ENCODE data around the gene ILRUN.
"Not testable (repeated sequence)": the region's sequence is repeated elsewhere in the genome, so short reads cannot be mapped to it uniquely, and the experiment has no call there.

Gene ILRUN

GRCh38 chr6:34696739-34697543 lies at the start of gene ILRUN:
Gene ILRUN (minus strand): TSS chr6:34696767. CDS start chr6:34696603, 164 bp downstream.
- peak; percentile 95 for DNase-seq (ENCODE audit: low read depth)

DNA sequence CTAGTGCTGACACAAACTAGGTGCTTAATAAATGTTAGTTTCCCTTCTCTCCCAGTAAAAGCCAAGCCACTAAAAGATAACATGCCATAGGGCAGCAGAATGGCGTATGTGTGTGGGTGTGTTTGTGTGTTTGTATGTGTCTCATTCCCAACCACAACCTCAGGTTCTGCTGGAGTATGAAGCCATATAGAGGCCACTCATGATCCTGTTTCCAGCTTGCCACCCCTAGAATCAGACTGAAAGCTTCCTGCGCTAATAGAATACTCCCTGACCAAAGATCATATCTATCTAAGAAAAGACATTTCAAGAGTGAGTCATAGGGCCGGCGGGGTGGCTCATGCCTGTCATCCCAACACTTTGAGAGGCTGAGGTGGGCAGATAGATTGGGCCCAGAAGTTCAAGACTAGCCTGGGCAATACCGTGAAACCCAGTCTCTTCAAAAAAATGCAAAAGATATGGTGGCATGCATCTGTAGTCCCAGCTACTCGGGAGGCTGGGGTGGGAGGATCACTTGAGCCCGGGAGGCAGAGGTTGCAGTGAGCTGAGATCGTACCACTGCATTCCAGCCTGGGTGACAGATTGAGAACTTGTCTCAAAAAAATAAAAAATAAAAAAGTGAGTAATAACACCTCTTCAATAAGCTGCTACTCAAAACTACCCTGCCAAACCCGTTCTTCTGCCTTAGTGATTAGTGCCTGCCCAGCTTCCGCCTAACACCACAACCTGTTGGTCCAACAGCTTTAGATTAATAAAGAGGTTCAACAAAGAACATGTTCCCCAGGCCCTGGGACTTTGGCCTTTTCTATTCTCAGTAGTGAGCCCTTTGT lies 48.9 kb upstream of the ILRUN start:
- DNase-seq (ENCODE audit: low read depth): no peak

- DNase-seq (ENCODE audit: low read depth): not testable (repeated sequence)
Observed at GRCh38 chr6:34744294-34744647, 47.7 kb upstream of the ILRUN start.

- DNase-seq (ENCODE audit: low read depth): no peak
Observed at GRCh38 chr6:34743625-34744293, 47.2 kb upstream of the ILRUN start.

DNA sequence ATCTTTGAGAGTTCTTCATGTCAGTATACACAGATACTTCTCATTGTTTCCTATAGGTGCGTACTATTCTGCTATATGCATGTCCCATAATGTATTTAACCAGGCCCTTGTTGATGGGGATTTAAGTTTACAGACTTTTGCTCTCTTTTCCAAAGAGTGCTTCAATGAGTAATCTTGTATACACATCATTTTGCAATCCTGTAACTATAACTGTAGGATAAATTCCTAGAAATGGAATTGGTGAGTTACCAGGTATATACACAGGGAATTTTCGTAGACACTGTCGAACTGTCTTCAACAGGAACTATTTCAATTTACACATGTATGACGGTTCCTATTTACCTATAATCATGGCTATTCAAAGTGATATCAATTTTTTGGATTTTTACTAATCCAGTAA lies 45.5 kb upstream of the ILRUN start:
- no peak for DNase-seq (ENCODE audit: low read depth)

- DNase-seq (ENCODE audit: low read depth): no peak
Observed at GRCh38 chr6:34736823-34737222, 40.3 kb upstream of the ILRUN start.

GRCh38 chr6:34731393-34732060 lies 35.0 kb upstream of the ILRUN start:
- no peak for DNase-seq (ENCODE audit: low read depth)

DNA sequence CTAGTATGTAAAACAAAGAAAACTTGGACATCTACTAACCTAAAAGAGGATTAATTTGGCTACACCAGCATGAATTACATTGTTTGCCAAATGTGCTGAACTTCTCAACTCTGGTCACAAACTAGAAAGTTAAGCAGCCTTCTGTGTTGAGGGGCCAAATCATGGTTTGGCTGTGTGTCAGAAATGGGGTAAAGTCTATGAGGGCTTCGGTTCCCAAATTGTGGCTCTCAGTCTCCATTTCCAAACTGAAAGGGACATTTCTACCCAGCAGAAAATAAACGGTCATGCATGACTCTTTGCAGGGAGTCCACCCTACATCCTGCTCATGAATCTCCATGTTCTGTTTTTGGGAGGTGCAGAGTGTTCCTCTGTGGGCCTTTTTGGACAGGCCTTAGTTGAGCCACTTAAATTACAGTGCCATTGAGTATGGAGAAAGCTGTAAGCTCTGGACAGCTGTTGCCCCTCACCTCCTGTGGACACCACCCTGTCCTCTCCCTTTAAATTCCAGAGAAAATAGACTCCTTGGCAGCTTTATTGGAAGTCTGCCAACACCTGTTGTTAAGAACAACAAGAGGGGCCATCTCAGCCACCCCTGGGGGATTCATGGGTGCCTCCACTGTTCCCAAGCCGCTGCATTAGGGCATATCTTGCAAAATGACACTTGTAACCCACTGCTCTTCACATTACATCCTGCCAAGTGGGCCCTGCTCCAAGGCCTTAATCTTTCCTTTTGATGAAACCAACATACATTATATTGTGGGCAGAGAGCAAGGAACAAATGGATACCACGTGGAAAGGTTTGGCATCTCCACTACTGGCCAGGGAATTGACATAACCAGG lies 33.3 kb upstream of the ILRUN start:
- DNase-seq (ENCODE audit: low read depth): no peak

GRCh38 chr6:34726055-34726454 lies 29.5 kb upstream of the ILRUN start:
- no peak for DNase-seq (ENCODE audit: low read depth)

GRCh38 chr6:34723203-34723602 lies 26.6 kb upstream of the ILRUN start:
- DNase-seq (ENCODE audit: low read depth): no peak

GRCh38 chr6:34722451-34722850 lies 25.9 kb upstream of the ILRUN start:
- DNase-seq (ENCODE audit: low read depth): no peak

DNA sequence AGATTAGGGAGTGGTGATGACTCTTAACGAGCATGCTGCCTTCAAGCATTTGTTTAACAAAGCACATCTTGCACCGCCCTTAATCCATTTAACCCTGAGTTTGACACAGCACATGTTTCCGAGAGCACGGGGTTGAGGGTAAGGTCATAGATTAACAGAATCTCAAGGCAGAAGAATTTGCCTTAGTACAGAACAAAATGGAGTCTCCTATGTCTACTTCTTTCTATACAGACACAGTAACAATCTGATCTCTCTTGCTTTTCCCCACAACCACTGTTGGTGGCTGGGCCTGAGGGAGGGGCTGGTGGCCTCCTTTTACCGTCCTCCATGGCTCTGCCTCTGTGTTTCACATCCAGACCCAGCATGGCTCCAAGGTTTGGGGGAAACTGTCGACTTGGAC lies 23.6 kb upstream of the ILRUN start:
- DNase-seq (ENCODE audit: low read depth): not testable (repeated sequence)

DNA sequence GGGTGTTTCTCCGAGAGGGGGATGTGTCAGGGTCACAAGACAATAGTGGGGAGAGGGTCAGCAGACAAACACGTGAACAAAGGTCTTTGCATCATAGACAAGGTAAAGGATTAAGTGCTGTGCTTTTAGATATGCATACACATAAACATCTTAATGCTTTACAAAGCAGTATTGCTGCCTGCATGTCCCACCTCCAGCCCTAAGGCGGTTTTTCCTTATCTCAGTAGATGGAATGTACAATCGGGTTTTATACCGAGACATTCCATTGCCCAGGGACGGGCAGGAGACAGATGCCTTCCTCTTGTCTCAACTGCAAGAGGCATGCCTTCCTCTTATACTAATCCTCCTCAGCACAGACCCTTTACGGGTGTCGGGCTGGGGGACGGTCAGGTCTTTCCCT lies 23.1 kb upstream of the ILRUN start:
- not testable (repeated sequence) for DNase-seq (ENCODE audit: low read depth)

- no peak for DNase-seq (ENCODE audit: low read depth)
Observed at GRCh38 chr6:34718976-34719375, 22.4 kb upstream of the ILRUN start.

DNA sequence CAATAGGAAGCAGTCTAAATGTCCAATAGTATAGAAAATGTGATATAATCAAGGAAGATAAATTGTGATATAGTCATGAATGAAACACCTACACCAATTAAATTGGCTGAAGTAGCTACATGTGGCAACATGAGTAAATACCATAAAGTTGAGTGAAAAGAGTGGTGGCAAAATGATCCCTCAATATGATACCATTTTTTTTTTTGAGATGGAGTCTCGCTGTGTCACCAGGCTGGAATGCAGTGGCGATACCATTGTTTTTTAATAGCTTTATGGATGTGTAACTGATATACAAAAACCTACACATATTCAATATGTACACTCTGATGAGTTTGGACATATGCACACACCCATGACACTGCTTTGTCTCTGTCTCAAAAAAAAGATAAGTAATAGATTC lies 20.9 kb upstream of the ILRUN start:
- no peak for DNase-seq (ENCODE audit: low read depth)

- no peak for DNase-seq (ENCODE audit: low read depth)
Observed at GRCh38 chr6:34714663-34715062, 18.1 kb upstream of the ILRUN start.

DNA sequence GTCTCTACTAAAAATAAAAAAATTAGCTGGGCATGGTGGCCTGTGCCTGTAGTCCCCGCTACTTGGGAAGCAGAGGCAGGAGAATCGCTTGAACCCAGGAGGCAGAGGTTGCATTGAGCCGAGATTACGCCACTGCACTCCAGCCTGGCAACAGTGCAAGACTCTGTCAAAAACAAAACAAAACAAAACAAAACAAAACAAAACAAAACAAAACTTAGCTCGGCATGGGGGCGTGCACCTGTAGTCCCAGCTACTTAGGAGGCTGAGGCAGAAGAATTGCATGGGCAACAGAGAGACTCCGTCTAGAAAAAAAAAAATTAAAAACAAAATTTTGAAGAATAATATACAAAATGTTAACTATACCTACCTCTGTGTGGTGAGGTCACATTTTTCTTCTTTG lies 16.3 kb upstream of the ILRUN start:
- DNase-seq (ENCODE audit: low read depth): not testable (repeated sequence)

GRCh38 chr6:34709386-34709785 lies 12.8 kb upstream of the ILRUN start:
- DNase-seq (ENCODE audit: low read depth): no peak

GRCh38 chr6:34705241-34705640 lies 8.7 kb upstream of the ILRUN start:
- DNase-seq (ENCODE audit: low read depth): no peak

- DNase-seq (ENCODE audit: low read depth): no peak
Observed at GRCh38 chr6:34701199-34701598, 4.6 kb upstream of the ILRUN start.

DNA sequence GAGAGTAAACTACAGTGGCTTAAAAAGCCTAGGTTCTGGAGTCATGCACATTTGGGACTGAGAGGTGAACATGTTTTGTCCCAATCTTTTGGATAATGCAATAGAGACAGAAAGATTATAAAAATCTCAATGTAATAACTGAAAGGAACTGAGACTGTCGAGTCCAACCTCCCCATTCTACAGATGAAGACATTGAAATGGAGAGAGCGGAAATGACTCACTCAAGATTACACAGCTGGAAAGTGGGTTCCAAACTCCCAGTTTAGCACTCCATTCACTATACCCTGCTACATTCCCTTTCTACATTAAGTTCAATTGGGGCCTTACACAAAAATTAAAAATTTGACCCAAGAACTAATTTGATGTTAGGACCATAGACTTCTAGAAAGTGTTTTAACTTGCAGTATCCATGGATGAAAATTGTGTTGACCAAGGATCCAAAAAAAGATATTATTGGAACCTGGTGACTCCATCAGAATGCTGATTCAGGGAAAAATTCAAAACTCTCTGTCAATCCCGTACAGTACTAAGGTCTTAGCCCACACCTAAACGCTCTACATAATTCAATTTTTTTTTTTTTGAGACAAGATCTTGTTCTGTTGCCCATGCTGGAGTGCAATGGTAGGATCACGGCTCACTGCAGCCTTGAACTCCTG lies 1.5 kb upstream of the ILRUN start:
- DNase-seq (ENCODE audit: low read depth): no peak
